GM21786 (cell line): Measurements from ENCODE around the gene GEMIN5.
"Not testable (repeated sequence)": the region's sequence is repeated elsewhere in the genome, so short reads cannot be mapped to it uniquely, and the experiment has no call there.

Experiments
- ATAC-seq: cut with Tn5 transposase; IDR thresholded peaks from one replicate; pipeline ENCODE4 v1.9.1; 2021; ENCODE audit not compliant: unreplicated experiment

Gene GEMIN5

GRCh38 chr5:154937718-154938466, at the start of gene GEMIN5:
Gene GEMIN5 (minus strand): TSS chr5:154938211. CDS start chr5:154938133, 78 bp downstream.
- ATAC-seq, result peak; percentile 81

GRCh38 chr5:154986151-154986550, 48.1 kb upstream of the GEMIN5 start:
- no peak for ATAC-seq

GRCh38 chr5:154984946-154985516, 47.0 kb upstream of the GEMIN5 start:
- no peak for ATAC-seq

GRCh38 chr5:154978294-154978693, 40.3 kb upstream of the GEMIN5 start:
- not testable (repeated sequence) for ATAC-seq

GRCh38 chr5:154977409-154977808, 39.4 kb upstream of the GEMIN5 start:
- ATAC-seq, result no peak

GRCh38 chr5:154976082-154976481, 38.1 kb upstream of the GEMIN5 start:
- not testable (repeated sequence) for ATAC-seq

- ATAC-seq, result no peak
Observed at GRCh38 chr5:154972476-154973080, 34.6 kb upstream of the GEMIN5 start.

- ATAC-seq, result no peak
Observed at GRCh38 chr5:154971501-154971900, 33.5 kb upstream of the GEMIN5 start.

- no peak for ATAC-seq
Observed at GRCh38 chr5:154970759-154971158, 32.7 kb upstream of the GEMIN5 start.

- ATAC-seq, result no peak
Observed at GRCh38 chr5:154968953-154969352, 30.9 kb upstream of the GEMIN5 start.

- no peak for ATAC-seq
Observed at GRCh38 chr5:154967421-154968024, 29.5 kb upstream of the GEMIN5 start.

- no peak for ATAC-seq
Observed at GRCh38 chr5:154966874-154967273, 28.9 kb upstream of the GEMIN5 start.

- ATAC-seq, result no peak
Observed at GRCh38 chr5:154966081-154966841, 28.2 kb upstream of the GEMIN5 start.

- ATAC-seq, result peak; percentile 98
Observed at GRCh38 chr5:154962494-154962893, 24.5 kb upstream of the GEMIN5 start.

- no peak for ATAC-seq
Observed at GRCh38 chr5:154956712-154957111, 18.7 kb upstream of the GEMIN5 start.

GRCh38 chr5:154949781-154950180, 11.8 kb upstream of the GEMIN5 start:
- no peak for ATAC-seq

- ATAC-seq, result no peak
Observed at GRCh38 chr5:154948313-154948712, 10.3 kb upstream of the GEMIN5 start.

- no peak for ATAC-seq
Observed at GRCh38 chr5:154947778-154948177, 9.8 kb upstream of the GEMIN5 start.

GRCh38 chr5:154945695-154946301, 7.8 kb upstream of the GEMIN5 start:
- no peak for ATAC-seq

GRCh38 chr5:154944716-154945115, 6.7 kb upstream of the GEMIN5 start:
- no peak for ATAC-seq

GRCh38 chr5:154943527-154943926, 5.5 kb upstream of the GEMIN5 start:
- ATAC-seq, result no peak
